ENCODE data around the gene FNDC10.

- TF ChIP-seq CTCF (IDR thresholded peaks at IDR 0.05) (no peak), POLR2A (IDR thresholded peaks at IDR 0.05) (no peak)
Observed at GRCh38 chr1:1567891-1568291, 32.0 kb downstream of the FNDC10 start.
